ENCODE measurements around the gene SNAPIN. TPM values are rescaled to one million over a fixed set of nuclear protein-coding genes. Genes with fewer than 3 reads are reported as not detected.
A peak's percentile ranks its signal among the peaks of the same experiment; 100 is the strongest.

The SNAPIN gene
- total RNA-seq, 1 experiment from 2014 or later: 29.0 TPM

DNA sequence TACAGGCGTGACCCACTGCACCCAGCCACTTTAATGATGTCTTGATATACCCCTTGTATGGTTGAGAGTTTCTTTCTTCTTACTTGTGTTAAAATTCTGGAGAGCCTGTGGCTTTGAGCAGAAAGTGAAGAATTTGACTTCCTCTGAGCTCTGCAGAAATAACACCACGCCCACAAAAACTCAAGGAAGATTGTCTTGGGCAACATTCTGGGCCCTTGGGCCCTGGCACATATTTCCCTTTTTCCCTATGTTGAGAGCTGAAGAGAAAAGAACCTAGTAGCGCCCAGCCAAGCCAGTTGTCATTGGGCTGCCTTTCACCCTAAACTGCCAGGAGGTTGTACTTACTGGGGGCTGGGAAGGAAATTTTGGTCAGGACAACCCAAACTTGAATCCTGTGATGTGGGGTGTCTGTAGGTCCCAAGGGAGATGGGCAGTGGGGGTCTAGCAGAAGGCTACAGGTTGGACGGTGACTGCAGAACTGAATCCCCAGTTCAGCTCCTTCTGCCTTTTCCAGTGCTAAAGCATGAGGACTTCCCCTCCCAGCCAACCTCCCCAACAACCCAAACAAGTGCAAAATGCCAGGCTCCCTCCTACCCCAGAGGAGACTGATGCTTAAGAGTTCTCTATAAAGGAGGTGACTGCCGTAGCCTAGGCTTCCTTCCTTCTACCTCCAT, 11.7 kb upstream of the SNAPIN start:
- H3K79me1 ChIP-seq (ENCODE audit: insufficient read depth, low read depth, low read length, poor library complexity, severe bottlenecking): peaks cover 4% of the 10 kb centered on the region
- H3K9me3 Mint-ChIP-seq: no peaks in the 10 kb centered on the region
- H3K79me2 ChIP-seq (ENCODE audit: insufficient read depth, low read length): no peaks in the 10 kb centered on the region
- H3K4me3 Mint-ChIP-seq: peak overlapping the region in 1 of 2 experiments; percentile 47; a peak in 2 of 5 replicates
- no peak overlapping the region for H3K9ac ChIP-seq (ENCODE audit: extremely low read depth, insufficient read length, low read length)
- H4K20me1 ChIP-seq (ENCODE audit: control insufficient read depth, insufficient read depth, insufficient read length): no peaks in the 10 kb centered on the region
- no peak overlapping the region for H2BK12ac ChIP-seq (ENCODE audit: insufficient read length, low read depth, low read length)
- no peak overlapping the region for H2BK5ac ChIP-seq (ENCODE audit: insufficient read length, low read length)
- H3K27me3 Mint-ChIP-seq (ENCODE audit: low read depth): peaks cover 4% of the 10 kb centered on the region; the same call in 1 of the 2 replicates
- H3K4me1 Mint-ChIP-seq: peaks cover 6% of the 10 kb centered on the region in 2 experiments
- H3K4ac ChIP-seq (ENCODE audit: low read depth, low read length): no peak overlapping the region
- H3K56ac ChIP-seq (ENCODE audit: insufficient read length, low read depth, low read length): no peak overlapping the region
- H3K27me3 ChIP-seq (ENCODE audit: insufficient read depth, low read length): no peaks in the 10 kb centered on the region
- peaks cover 26 to 50% (median 48%) of the 10 kb centered on the region in 3 experiments; a peak in 6 of 7 replicates for H3K36me3 Mint-ChIP-seq (ENCODE audit: insufficient read depth in 1 of 3, low read depth in 3 of 3)
- no peak overlapping the region for H3K14ac ChIP-seq (ENCODE audit: insufficient read depth, low read length)
- DNase-seq: no peak
- H3K4me1 ChIP-seq (ENCODE audit: insufficient read depth, low read length): no peaks in the 10 kb centered on the region
- no CpG with 5 or more reads among the region's 5 CpGs for WGBS (ENCODE audit: extremely low coverage, insufficient read length, low lambda C conversion rate)
- H3T11ph ChIP-seq (ENCODE audit: low read length): no peak overlapping the region
- H2BK120ac ChIP-seq (ENCODE audit: low read depth, low read length, poor library complexity, severe bottlenecking): no peak overlapping the region
- no peak overlapping the region for H4K5ac ChIP-seq (ENCODE audit: insufficient read length, low read depth, low read length)
- no peak overlapping the region for H4K8ac ChIP-seq (replicated peaks; ENCODE audit: insufficient read length, low read depth, low read length)
- no peak overlapping the region for H3K23ac ChIP-seq (ENCODE audit: insufficient read length, low read depth, low read length)
- no peak overlapping the region for H2AFZ ChIP-seq (ENCODE audit: low read length)
- no peak overlapping the region for H3K27ac ChIP-seq (ENCODE audit: insufficient read length, low read depth, low read length)
- H3K18ac ChIP-seq (ENCODE audit: insufficient read length, low read depth, low read length): no peak overlapping the region
- no peak overlapping the region for H2BK20ac ChIP-seq (ENCODE audit: low read depth, low read length, poor library complexity, severe bottlenecking)
- H2BK15ac ChIP-seq (ENCODE audit: low read depth, low read length): no peak overlapping the region
- no peaks in the 10 kb centered on the region for H3K23me2 ChIP-seq (ENCODE audit: insufficient read length, low read depth, low read length, poor library complexity, severe bottlenecking)
- H3K4me2 ChIP-seq (ENCODE audit: insufficient read depth, insufficient read length, low read length): no peak overlapping the region
- TF ChIP-seq, protein P1, sequence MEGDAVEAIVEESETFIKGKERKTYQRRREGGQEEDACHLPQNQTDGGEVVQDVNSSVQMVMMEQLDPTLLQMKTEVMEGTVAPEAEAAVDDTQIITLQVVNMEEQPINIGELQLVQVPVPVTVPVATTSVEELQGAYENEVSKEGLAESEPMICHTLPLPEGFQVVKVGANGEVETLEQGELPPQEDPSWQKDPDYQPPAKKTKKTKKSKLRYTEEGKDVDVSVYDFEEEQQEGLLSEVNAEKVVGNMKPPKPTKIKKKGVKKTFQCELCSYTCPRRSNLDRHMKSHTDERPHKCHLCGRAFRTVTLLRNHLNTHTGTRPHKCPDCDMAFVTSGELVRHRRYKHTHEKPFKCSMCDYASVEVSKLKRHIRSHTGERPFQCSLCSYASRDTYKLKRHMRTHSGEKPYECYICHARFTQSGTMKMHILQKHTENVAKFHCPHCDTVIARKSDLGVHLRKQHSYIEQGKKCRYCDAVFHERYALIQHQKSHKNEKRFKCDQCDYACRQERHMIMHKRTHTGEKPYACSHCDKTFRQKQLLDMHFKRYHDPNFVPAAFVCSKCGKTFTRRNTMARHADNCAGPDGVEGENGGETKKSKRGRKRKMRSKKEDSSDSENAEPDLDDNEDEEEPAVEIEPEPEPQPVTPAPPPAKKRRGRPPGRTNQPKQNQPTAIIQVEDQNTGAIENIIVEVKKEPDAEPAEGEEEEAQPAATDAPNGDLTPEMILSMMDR (conservative IDR thresholded peaks at IDR 0.05): no peak
- H3K9me3 ChIP-seq (ENCODE audit: control insufficient read depth, low read depth, low read length): no peaks in the 10 kb centered on the region
- H4K91ac ChIP-seq (ENCODE audit: insufficient read length, low read depth, low read length): no peak overlapping the region
- no peak overlapping the region for H2AK5ac ChIP-seq (ENCODE audit: insufficient read length, low read length)
- peak overlapping the region; percentile 35 to 90 (median 57); a peak in 6 of 7 replicates for H3K27ac Mint-ChIP-seq

Measured in H9 (cell line).